D721Med (cell line): ENCODE data around the gene XCL2.

Experiments used
- DNase-seq: peaks from one replicate; pipeline ENCODE4 v3.0.0; 2011; ENCODE audit warnings: low spot score; ENCODE audit not compliant: insufficient read length
- FAIRE-seq: peaks from 2 replicates; lab custom pipeline; 2011; peaks lifted over from hg19 to GRCh38; lab: Jason Lieb, UNC
- CTCF ChIP-seq: IDR thresholded peaks from 2 replicates; pipeline ENCODE4 v1.5.1; 2012; ENCODE audit warnings: mild to moderate bottlenecking, control low read depth; ENCODE audit not compliant: insufficient read depth; ENCODE audit errors: missing control alignments

Gene XCL2

GRCh38 chr1:168520832-168521231 is 23.0 kb downstream of the XCL2 start:
- no peak for FAIRE-seq
- DNase-seq: no peak
- no peak for TF ChIP-seq CTCF

DNA sequence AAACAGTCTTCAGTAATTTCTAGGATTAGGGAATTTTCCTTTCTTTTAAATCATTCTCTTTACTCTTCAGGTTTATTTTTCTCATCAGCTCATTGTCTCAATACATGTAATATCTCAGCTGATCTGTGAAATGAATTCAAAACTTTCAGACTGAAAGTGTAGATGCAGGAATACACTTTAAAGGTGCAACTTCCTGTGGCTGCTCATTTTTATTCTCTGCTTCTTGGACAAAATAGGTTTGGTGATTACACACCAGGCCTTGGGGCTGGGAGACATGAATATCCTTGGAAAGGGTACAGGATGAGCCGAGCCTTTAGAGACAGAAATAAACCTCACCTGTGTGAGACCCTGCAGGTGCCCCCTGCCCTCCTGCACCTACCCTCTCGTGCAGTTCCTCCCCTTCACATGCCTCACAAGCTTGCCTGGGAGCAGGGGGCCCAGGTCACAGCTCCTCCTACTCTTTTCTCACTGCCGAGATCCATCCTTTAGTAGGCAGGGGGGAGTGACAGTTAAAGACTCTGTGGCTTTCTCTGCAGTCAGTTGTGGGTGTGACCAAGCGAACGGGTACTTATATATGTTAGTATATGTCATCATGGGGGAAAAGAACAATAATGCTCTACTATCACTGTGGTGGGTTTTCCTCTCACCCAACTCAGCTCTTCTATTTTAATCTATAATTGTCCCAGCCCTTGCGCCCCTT is 23.6 kb downstream of the XCL2 start:
- no peak for TF ChIP-seq CTCF
- DNase-seq (no peak), FAIRE-seq (no peak)

DNA sequence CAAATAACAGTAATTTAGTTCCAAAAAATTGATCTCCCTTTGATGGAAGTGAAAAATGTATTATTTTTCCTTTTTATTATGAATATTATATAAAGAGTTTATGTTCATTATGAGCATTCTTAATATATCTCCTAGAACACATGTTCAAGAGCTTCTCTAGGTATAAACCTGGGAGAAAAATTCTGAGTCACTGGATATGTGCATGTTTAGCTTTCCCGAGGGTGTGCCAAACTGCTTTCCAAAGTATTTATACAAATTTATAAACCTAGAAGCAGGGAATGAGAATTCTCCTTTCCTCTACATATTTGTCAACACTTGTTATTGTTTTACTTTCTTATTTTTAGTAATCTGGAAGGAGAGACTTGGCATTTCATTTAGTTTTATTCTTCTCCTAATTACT is 25.0 kb downstream of the XCL2 start:
- peak; percentile 6 for FAIRE-seq
- no peak for DNase-seq
- TF ChIP-seq CTCF: no peak

DNA sequence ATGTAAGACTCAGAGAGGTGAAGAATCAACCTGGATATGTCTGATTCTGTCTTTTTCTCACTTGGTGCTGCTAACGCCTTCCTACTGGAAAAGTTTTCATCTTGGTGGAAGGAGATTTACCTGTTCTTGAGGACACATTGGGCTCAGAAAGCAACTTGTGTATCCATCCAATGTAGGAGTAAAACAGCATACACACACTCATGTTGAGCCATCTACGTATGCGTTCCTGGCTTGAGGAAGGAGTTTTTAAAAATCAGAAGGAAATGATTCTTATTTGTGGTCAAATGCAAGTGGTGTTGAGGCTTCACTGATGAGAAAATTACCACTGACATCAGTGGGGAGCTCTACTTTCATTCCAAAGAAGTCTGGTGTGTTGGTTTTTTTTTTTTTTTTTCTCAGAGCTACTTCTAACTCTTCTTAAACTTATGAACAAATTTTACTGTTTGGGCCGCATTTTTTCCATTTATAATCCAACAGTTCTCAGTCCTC is 25.6 kb downstream of the XCL2 start:
- TF ChIP-seq CTCF: no peak
- FAIRE-seq: no peak
- DNase-seq: no peak

- DNase-seq (no peak), FAIRE-seq (no peak)
- TF ChIP-seq CTCF: no peak
Measured at GRCh38 chr1:168514455-168514854, 29.3 kb downstream of the XCL2 start.

GRCh38 chr1:168513656-168514404 is 30.0 kb downstream of the XCL2 start:
- no peak for TF ChIP-seq CTCF
- FAIRE-seq (no peak), DNase-seq (no peak)
